ENCODE data around the gene ENPP1. TPM values are rescaled to one million over a fixed set of nuclear protein-coding genes. Genes with fewer than 3 reads are reported as not detected.

The ENPP1 gene
- total RNA-seq, 4 donors from 2014 or later = 10.0 to 54.7 (median 12.6) TPM

DNA sequence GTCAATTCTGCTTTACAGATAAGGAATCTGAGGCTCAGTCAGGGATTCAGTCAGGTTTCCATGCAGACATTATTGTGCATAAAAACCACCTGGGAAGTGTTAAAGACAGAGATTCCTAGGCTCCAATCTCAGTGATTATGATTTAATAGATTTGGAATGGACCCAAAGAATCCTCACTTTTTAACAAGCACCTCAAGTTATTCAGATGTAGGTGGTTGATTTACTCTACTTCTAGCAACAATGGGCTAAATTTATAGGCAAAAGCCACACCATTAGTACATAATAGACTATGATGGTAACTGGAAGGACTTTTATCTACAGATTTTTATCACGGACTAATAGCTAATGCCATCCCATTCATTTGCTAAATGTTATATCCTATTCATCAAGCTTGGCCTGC lies 9.0 kb downstream of the ENPP1 start:
- Histone ChIP-seq H3K4me1 (no peaks in the 10 kb centered on the region), H3K27me3 (no peaks in the 10 kb centered on the region), H3K9me3 (no peaks in the 10 kb centered on the region), H3K36me3 (no peaks in the 10 kb centered on the region), H3K27ac (no peak overlapping the region), H3K4me3 (no peak overlapping the region)
- ATAC-seq = no peak
- WGBS, 2 donors (ENCODE audit: low coverage in 1 of 2) = 63 to 85% methylated on average over 1 of the region's 1 CpG
- TF ChIP-seq, protein P1, sequence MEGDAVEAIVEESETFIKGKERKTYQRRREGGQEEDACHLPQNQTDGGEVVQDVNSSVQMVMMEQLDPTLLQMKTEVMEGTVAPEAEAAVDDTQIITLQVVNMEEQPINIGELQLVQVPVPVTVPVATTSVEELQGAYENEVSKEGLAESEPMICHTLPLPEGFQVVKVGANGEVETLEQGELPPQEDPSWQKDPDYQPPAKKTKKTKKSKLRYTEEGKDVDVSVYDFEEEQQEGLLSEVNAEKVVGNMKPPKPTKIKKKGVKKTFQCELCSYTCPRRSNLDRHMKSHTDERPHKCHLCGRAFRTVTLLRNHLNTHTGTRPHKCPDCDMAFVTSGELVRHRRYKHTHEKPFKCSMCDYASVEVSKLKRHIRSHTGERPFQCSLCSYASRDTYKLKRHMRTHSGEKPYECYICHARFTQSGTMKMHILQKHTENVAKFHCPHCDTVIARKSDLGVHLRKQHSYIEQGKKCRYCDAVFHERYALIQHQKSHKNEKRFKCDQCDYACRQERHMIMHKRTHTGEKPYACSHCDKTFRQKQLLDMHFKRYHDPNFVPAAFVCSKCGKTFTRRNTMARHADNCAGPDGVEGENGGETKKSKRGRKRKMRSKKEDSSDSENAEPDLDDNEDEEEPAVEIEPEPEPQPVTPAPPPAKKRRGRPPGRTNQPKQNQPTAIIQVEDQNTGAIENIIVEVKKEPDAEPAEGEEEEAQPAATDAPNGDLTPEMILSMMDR (IDR thresholded peaks at IDR 0.05) = no peak
- TF ChIP-seq EP300 (IDR thresholded peaks at IDR 0.05) (no peak), POLR2A (IDR thresholded peaks at IDR 0.05) (no peak), POLR2AphosphoS5 (IDR thresholded peaks at IDR 0.05) (no peak)

DNA sequence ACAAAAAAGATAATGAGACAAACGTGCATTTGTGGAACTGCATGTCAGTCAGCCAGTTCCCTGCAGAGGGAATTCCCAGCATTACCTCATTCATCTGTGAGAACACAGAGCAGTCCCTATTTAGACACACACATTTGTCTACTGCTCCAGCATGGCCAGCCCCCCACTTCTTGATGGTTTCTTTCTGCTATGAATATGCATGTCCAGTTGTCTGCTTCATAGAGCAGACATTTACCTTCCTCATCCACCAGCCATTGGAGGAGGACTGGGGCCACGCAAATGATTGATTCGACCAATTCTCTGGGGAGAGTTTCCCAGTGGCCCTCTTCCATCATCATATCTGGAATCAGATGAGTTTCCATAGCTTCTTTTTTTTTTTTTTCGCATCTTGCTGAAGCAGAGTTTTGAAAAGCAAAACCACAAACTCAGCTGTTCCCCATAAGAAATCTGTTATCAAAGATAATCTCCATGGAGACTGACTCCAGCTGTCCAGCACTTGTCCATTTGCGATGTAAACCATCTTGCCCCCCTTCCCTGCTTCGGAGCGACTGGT lies 11.8 kb downstream of the ENPP1 start:
- H3K4me1 ChIP-seq = no peaks in the 10 kb centered on the region
- ATAC-seq = no peak
- no peaks in the 10 kb centered on the region for H3K27me3 ChIP-seq
- no peaks in the 10 kb centered on the region for H3K9me3 ChIP-seq
- H3K27ac ChIP-seq = no peak overlapping the region
- 18 to 67% methylated on average over 6 to 7 of the region's 7 CpGs for WGBS, 2 donors (ENCODE audit: low coverage in 1 of 2)
- TF ChIP-seq, protein P1 (IDR thresholded peaks at IDR 0.05) = no peak
- TF ChIP-seq POLR2A (IDR thresholded peaks at IDR 0.05) (no peak), POLR2AphosphoS5 (IDR thresholded peaks at IDR 0.05) (no peak), EP300 (IDR thresholded peaks at IDR 0.05) (no peak)
- no peak overlapping the region for H3K4me3 ChIP-seq
- no peaks in the 10 kb centered on the region for H3K36me3 ChIP-seq

DNA sequence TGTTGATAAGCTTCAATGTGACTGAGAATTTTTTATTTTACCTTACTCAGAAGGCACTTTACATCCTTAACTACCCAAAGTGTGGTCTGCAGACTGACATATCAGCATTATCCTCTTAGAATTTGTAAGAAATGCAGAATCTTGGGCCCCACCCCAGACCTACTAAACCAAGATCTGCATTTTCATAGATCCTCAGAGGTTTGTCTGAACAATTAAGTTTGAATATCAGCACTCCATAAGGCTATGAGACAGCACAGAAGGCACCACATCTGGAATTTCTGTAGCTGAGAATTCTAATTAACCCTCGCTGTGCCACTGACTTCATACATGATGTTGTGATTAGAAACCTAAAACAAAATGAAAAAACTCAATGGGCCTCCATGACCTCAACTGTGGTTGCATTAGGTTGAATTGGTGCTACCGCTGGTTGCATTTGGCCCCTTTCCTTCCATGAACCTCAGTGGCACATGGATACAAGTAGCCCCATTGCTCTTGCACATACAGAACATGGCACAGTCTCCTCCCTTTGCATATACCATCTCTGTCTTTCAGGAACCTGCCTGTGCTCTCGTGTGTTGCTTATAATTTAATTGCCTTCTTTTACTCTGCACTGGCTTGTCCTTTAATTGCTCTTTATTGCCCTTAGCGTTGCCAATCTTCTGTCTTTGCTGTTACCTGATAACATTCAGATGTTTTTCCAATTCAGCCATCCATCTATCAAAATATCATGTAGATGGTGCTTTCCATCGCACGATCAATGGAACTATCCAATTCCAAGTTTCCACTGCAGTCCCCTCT lies 13.4 kb downstream of the ENPP1 start:
- WGBS, 2 donors (ENCODE audit: low coverage in 1 of 2) = 87% methylated on average over 3 to 6 of the region's 6 CpGs
- TF ChIP-seq POLR2A (IDR thresholded peaks at IDR 0.05) = no peak
- no peak for TF ChIP-seq POLR2AphosphoS5 (IDR thresholded peaks at IDR 0.05)
- TF ChIP-seq EP300 (IDR thresholded peaks at IDR 0.05) = no peak
- TF ChIP-seq, protein P1 (IDR thresholded peaks at IDR 0.05) = no peak

DNA sequence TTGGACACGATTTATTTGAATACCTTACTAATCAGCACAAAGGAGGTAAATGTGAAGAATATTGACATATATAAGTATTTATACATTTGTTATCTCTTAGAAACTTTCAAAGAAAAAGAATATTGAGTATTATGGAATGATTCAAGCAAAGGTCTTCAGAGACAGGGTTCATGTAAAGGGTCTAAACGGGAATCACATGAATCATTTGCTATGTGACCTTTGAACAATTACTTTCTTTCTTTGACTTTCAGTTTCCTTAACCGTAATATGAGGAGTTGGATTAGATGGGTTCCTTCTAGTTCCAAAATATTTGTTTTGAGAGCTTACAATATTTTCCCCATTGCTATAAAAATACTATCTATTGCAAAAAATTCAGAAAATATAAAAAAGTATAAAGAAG lies 14.3 kb downstream of the ENPP1 start:
- TF ChIP-seq POLR2AphosphoS5 (IDR thresholded peaks at IDR 0.05) (no peak), POLR2A (IDR thresholded peaks at IDR 0.05) (no peak), EP300 (IDR thresholded peaks at IDR 0.05) (no peak)
- TF ChIP-seq, protein P1 (IDR thresholded peaks at IDR 0.05) = no peak
- no peak for ATAC-seq
- H3K4me1 ChIP-seq = no peaks in the 10 kb centered on the region
- no peak overlapping the region for H3K4me3 ChIP-seq
- H3K9me3 ChIP-seq = no peaks in the 10 kb centered on the region
- 67 to 83% methylated on average over 3 of the region's 3 CpGs for WGBS, 2 donors (ENCODE audit: low coverage in 1 of 2)
- no peaks in the 10 kb centered on the region for H3K27me3 ChIP-seq
- no peaks in the 10 kb centered on the region for H3K36me3 ChIP-seq
- no peak overlapping the region for H3K27ac ChIP-seq

More for the DNA sequence above, 13.4 kb downstream of the ENPP1 start:
- no peak overlapping the region for H3K27ac ChIP-seq
- H3K36me3 ChIP-seq = no peaks in the 10 kb centered on the region
- H3K9me3 ChIP-seq = no peaks in the 10 kb centered on the region
- H3K4me3 ChIP-seq = no peak overlapping the region
- no peaks in the 10 kb centered on the region for H3K27me3 ChIP-seq
- no peak for ATAC-seq
- H3K4me1 ChIP-seq = no peaks in the 10 kb centered on the region

Data from gastroesophageal sphincter (tissue), 4 donors.